Smooth muscle cell (in vitro differentiated cells): ENCODE results near the gene ARHGAP6. TPM values are rescaled to one million over a fixed set of nuclear protein-coding genes. Genes with fewer than 3 reads are reported as not detected.

Experiments used
- DNase-seq: peaks from one replicate; lab custom pipeline; 2025; ENCODE audit not compliant: unreplicated experiment; lab: John Stamatoyannopoulos, UW
- H2AFZ ChIP-seq: fragments of 200-600 bp; sonication (generic); 2 replicates; pipeline ENCODE4 v1.6.0; 2016; ENCODE audit warnings: antibody characterized with exemption, low read depth, mild to moderate bottlenecking
- H3F3A ChIP-seq: fragments of 200-600 bp; sonication (generic); 2 replicates; pipeline ENCODE4 v1.6.0; 2017; ENCODE audit warnings: antibody characterized with exemption, low read depth
- H3K27ac ChIP-seq: fragments of 200-600 bp; sonication (generic); 2 replicates; pipeline ENCODE4 v1.5.1; 2016; ENCODE audit warnings: low read depth, mild to moderate bottlenecking
- H3K27me3 ChIP-seq: fragments of 200-600 bp; sonication (generic); 2 replicates; pipeline ENCODE4 v1.6.1; 2016; ENCODE audit warnings: low read depth, mild to moderate bottlenecking
- H3K36me3 ChIP-seq: fragments of 200-600 bp; sonication (generic); 2 replicates; pipeline ENCODE4 v1.5.1; 2016; ENCODE audit warnings: low read depth
- H3K4me1 ChIP-seq: fragments of 200-600 bp; sonication (generic); 2 replicates; pipeline ENCODE4 v1.5.1; 2016; ENCODE audit warnings: low read depth
- H3K4me2 ChIP-seq: fragments of 200-600 bp; sonication (generic); 2 replicates; pipeline ENCODE4 v1.6.0; 2016; ENCODE audit warnings: mild to moderate bottlenecking
- H3K4me3 ChIP-seq: fragments of 200-600 bp; sonication (generic); 2 replicates; pipeline ENCODE4 v1.5.1; 2016; ENCODE audit warnings: mild to moderate bottlenecking
- H3K79me2 ChIP-seq: fragments of 200-600 bp; sonication (generic); 2 replicates; pipeline ENCODE4 v1.6.0; 2016; ENCODE audit warnings: low read depth, mild to moderate bottlenecking
- H3K9ac ChIP-seq: fragments of 200-600 bp; sonication (generic); 2 replicates; pipeline ENCODE4 v1.6.0; 2016; ENCODE audit warnings: low read depth
- H3K9me3 ChIP-seq: fragments of 200-600 bp; sonication (generic); replicated peaks from 2 replicates; pipeline ENCODE4 v1.5.1; 2016; ENCODE audit warnings: low read depth
- H4K20me1 ChIP-seq: fragments of 200-600 bp; sonication (generic); 2 replicates; pipeline ENCODE4 v1.6.0; 2016; ENCODE audit warnings: low read depth
- CTCF ChIP-seq: fragments of 200-600 bp; sonication (generic); IDR thresholded peaks from 2 replicates; pipeline ENCODE4 v1.5.1; 2017; ENCODE audit warnings: borderline replicate concordance, mild to moderate bottlenecking, antibody characterized with exemption; ENCODE audit not compliant: insufficient read depth, poor library complexity, severe bottlenecking
- WGBS: methylation state at CpG from one replicate; pipeline ENCODE4 v1.1.7; 2016; ENCODE audit warnings: low lambda C conversion rate; 5-methylcytosine and 5-hydroxymethylcytosine counted together
- polyA plus RNA-seq: library from polyadenylated mRNA; unstranded; fragments of >200 nt; fragmentation: Nextera tagmentation; extraction: Ambion mirVana; gene quantifications from 2 replicates; pipeline ENCODE4 v1.2.1, GENCODE V29; 2016
- total RNA-seq: library from RNA; depleted of rRNA; stranded (reverse); fragments of >200 nt; gene quantifications from 2 replicates; pipeline ENCODE4 v1.2.3, GENCODE V29; 2014

The ARHGAP6 gene
- total and polyA plus RNA-seq, 2 experiments from 2014 or later = 0.55 to 0.90 TPM

- Histone ChIP-seq H3K79me2 (no peaks in the 10 kb centered on the region), H3K4me2 (no peak overlapping the region), H3K27me3 (no peaks in the 10 kb centered on the region), H3K36me3 (no peaks in the 10 kb centered on the region), H3K4me3 (no peak overlapping the region), H3K27ac (no peak overlapping the region), H2AFZ (no peak overlapping the region), H4K20me1 (no peaks in the 10 kb centered on the region), H3F3A (no peaks in the 10 kb centered on the region), H3K9me3 (peaks cover 5% of the 10 kb centered on the region), H3K4me1 (no peaks in the 10 kb centered on the region), H3K9ac (no peak overlapping the region)
- WGBS = 74% methylated on average over 5 of the region's 5 CpGs
- TF ChIP-seq CTCF = no peak
- no peak for DNase-seq
These were observed 110.0 kb downstream of the ARHGAP6 start for GRCh38 chrX:11555759-11556158.

GRCh38 chrX:11553594-11553993 is 112.1 kb downstream of the ARHGAP6 start:
- Histone ChIP-seq H3K4me1 (no peaks in the 10 kb centered on the region), H3K4me3 (no peak overlapping the region), H4K20me1 (no peaks in the 10 kb centered on the region), H3K4me2 (no peak overlapping the region), H3K79me2 (no peaks in the 10 kb centered on the region), H3K27ac (no peak overlapping the region), H3K9ac (no peak overlapping the region), H3K9me3 (peaks cover 5% of the 10 kb centered on the region), H3F3A (no peaks in the 10 kb centered on the region), H2AFZ (no peak overlapping the region), H3K27me3 (no peaks in the 10 kb centered on the region), H3K36me3 (no peaks in the 10 kb centered on the region)
- no peak for DNase-seq
- no peak for TF ChIP-seq CTCF
- 78% methylated on average over 1 of the region's 1 CpG for WGBS

GRCh38 chrX:11551151-11551550 is 114.6 kb downstream of the ARHGAP6 start:
- DNase-seq = no peak
- no peaks in the 10 kb centered on the region for H3F3A ChIP-seq
- TF ChIP-seq CTCF = no peak
- H3K79me2 ChIP-seq = no peaks in the 10 kb centered on the region
- H4K20me1 ChIP-seq = no peaks in the 10 kb centered on the region
- H3K27ac ChIP-seq = no peak overlapping the region
- no peaks in the 10 kb centered on the region for H3K27me3 ChIP-seq
- H3K9ac ChIP-seq = no peak overlapping the region
- no peak overlapping the region for H3K4me2 ChIP-seq
- no peaks in the 10 kb centered on the region for H3K4me1 ChIP-seq
- WGBS = 84% methylated on average over 1 of the region's 1 CpG
- no peak overlapping the region for H3K4me3 ChIP-seq
- no peaks in the 10 kb centered on the region for H3K36me3 ChIP-seq
- no peaks in the 10 kb centered on the region for H3K9me3 ChIP-seq
- no peak overlapping the region for H2AFZ ChIP-seq

GRCh38 chrX:11546917-11547316 is 118.8 kb downstream of the ARHGAP6 start:
- no peak overlapping the region for H3K27ac ChIP-seq
- H3K9ac ChIP-seq = no peak overlapping the region
- H3K4me2 ChIP-seq = no peak overlapping the region
- H3K4me3 ChIP-seq = no peak overlapping the region
- WGBS = 54% methylated on average over 2 of the region's 2 CpGs
- H2AFZ ChIP-seq = no peak overlapping the region
- H3K4me1 ChIP-seq = no peaks in the 10 kb centered on the region
- no peaks in the 10 kb centered on the region for H3K79me2 ChIP-seq
- no peaks in the 10 kb centered on the region for H3K9me3 ChIP-seq
- no peaks in the 10 kb centered on the region for H4K20me1 ChIP-seq
- no peaks in the 10 kb centered on the region for H3F3A ChIP-seq
- TF ChIP-seq CTCF = no peak
- H3K36me3 ChIP-seq = no peaks in the 10 kb centered on the region
- DNase-seq = no peak
- no peaks in the 10 kb centered on the region for H3K27me3 ChIP-seq
